HL-60 (cell line): Measurements from ENCODE around the gene CCR5.

Experiments
- DNase-seq, 2 experiments: peaks; one replicate each; pipeline ENCODE4 v3.0.0-alpha.2; 2010 to 2020; ENCODE audit warnings: low read depth in 1 of 2, low spot score in 1 of 2
- H3K27ac ChIP-seq: fragments of 250-450 bp; sonication (Bioruptor Pico); replicated peaks from 2 replicates; pipeline ENCODE4 v1.5.1; 2020; ENCODE audit warnings: mild to moderate bottlenecking, moderate library complexity
- H3K27me3 ChIP-seq: fragments of 250-450 bp; sonication (Bioruptor Pico); 2 replicates; pipeline ENCODE4 v1.5.1; 2021; ENCODE audit warnings: mild to moderate bottlenecking, moderate library complexity; ENCODE audit not compliant: insufficient read depth, poor library complexity, severe bottlenecking
- H3K4me3 ChIP-seq: replicated peaks from 2 replicates; pipeline ENCODE4 v1.5.1; 2011; ENCODE audit warnings: mild to moderate bottlenecking, control low read depth, low read length; ENCODE audit not compliant: insufficient read depth
- CTCF ChIP-seq: IDR thresholded peaks from one replicate; pipeline ENCODE4 v1.5.1; 2011; ENCODE audit warnings: low read length, control low read depth, inconsistent platforms; ENCODE audit not compliant: insufficient read depth
- GABPA ChIP-seq: IDR thresholded peaks from 2 replicates; pipeline ENCODE4 v1.6.1; 2012; ENCODE audit warnings: low read depth
- POLR2AphosphoS5 ChIP-seq: IDR thresholded peaks from 2 replicates; pipeline ENCODE4 v1.6.1; 2012; ENCODE audit warnings: low read depth
- REST ChIP-seq: IDR thresholded peaks from 2 replicates; pipeline ENCODE4 v1.6.1; 2012; ENCODE audit warnings: low read depth; ENCODE audit not compliant: insufficient replicate concordance
- SPI1 ChIP-seq: IDR thresholded peaks from 2 replicates; pipeline ENCODE4 v1.6.1; 2012; ENCODE audit warnings: low read depth, mild to moderate bottlenecking, borderline replicate concordance

Gene CCR5

GRCh38 chr3:46395210-46395661 lies 24.5 kb downstream of the CCR5 start:
- Histone ChIP-seq H3K27ac (peak overlapping the region; percentile 81), H3K27me3 (no peaks in the 10 kb centered on the region), H3K4me3 (no peak overlapping the region)
- peak; percentile 73 to 90 for DNase-seq
- TF ChIP-seq SPI1 (peak; percentile 88), CTCF (no peak), POLR2AphosphoS5 (peak; percentile 41; the same call in 1 of the 2 replicates), GABPA (no peak), REST (no peak)

- Histone ChIP-seq H3K27me3 (no peaks in the 10 kb centered on the region), H3K27ac (peak overlapping the region; percentile 81), H3K4me3 (no peak overlapping the region)
- peak; percentile 53; the same call in 1 of the 2 replicates for TF ChIP-seq POLR2AphosphoS5
- TF ChIP-seq REST = no peak
- DNase-seq = peak in 1 of 2 experiments; percentile 81
Observed at GRCh38 chr3:46395766-46396530, 25.2 kb downstream of the CCR5 start.

GRCh38 chr3:46397111-46397510 lies 26.4 kb downstream of the CCR5 start:
- no peak for TF ChIP-seq REST
- TF ChIP-seq SPI1 = no peak
- no peak for TF ChIP-seq GABPA
- TF ChIP-seq CTCF = no peak
- TF ChIP-seq POLR2AphosphoS5 = no peak
- no peak for DNase-seq
- Histone ChIP-seq H3K4me3 (no peak overlapping the region), H3K27me3 (no peaks in the 10 kb centered on the region), H3K27ac (peak overlapping the region; percentile 81)
